ENCODE data around the gene SWAP70.

The SWAP70 gene

GRCh38 chr11:9645881-9646280 lies 18.0 kb upstream of the SWAP70 start:
- DNase-seq (ENCODE audit: low spot score), result no peak
- CTCF ChIA-PET, result interaction anchor here (0.6 kb wide), 1 partner anchor 189 kb away, joined by 3 read pairs; no protein-coding TSS in a partner anchor
- TF ChIP-seq, protein P1, sequence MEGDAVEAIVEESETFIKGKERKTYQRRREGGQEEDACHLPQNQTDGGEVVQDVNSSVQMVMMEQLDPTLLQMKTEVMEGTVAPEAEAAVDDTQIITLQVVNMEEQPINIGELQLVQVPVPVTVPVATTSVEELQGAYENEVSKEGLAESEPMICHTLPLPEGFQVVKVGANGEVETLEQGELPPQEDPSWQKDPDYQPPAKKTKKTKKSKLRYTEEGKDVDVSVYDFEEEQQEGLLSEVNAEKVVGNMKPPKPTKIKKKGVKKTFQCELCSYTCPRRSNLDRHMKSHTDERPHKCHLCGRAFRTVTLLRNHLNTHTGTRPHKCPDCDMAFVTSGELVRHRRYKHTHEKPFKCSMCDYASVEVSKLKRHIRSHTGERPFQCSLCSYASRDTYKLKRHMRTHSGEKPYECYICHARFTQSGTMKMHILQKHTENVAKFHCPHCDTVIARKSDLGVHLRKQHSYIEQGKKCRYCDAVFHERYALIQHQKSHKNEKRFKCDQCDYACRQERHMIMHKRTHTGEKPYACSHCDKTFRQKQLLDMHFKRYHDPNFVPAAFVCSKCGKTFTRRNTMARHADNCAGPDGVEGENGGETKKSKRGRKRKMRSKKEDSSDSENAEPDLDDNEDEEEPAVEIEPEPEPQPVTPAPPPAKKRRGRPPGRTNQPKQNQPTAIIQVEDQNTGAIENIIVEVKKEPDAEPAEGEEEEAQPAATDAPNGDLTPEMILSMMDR (conservative IDR thresholded peaks at IDR 0.05; ENCODE audit: low read depth), result no peak
- H3K27ac ChIP-seq, result no peak overlapping the region
- POLR2A ChIA-PET (ENCODE audit: low non-redundant PET), result no interaction called here

DNA sequence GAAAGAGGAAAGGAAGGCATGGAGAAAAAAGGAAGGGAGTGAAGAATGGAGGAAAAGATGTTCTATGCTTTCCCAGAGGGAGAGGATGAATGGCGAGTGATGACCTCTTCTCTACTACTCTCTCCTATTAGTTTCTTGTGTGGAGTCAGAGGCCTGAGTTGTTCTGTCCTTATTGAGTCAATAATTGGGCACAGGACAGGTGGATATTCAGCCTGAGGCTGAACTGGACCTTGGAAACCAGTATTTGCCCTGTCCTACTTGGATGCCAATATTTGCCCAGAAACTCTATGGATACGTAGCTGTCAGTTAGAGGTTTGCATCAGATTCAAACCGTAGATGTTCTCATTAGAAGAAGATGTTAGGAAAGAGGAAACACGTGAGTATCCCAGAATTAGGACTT lies 17.6 kb upstream of the SWAP70 start:
- ChIA-PET CTCF (interaction anchor here (0.6 kb wide), 1 partner anchor 189 kb away, joined by 3 read pairs; no protein-coding TSS in a partner anchor), POLR2A (ENCODE audit: low non-redundant PET) (no interaction called here)
- TF ChIP-seq, protein P1 (conservative IDR thresholded peaks at IDR 0.05; ENCODE audit: low read depth), result no peak
- no peak overlapping the region for H3K27ac ChIP-seq
- DNase-seq (ENCODE audit: low spot score), result no peak

DNA sequence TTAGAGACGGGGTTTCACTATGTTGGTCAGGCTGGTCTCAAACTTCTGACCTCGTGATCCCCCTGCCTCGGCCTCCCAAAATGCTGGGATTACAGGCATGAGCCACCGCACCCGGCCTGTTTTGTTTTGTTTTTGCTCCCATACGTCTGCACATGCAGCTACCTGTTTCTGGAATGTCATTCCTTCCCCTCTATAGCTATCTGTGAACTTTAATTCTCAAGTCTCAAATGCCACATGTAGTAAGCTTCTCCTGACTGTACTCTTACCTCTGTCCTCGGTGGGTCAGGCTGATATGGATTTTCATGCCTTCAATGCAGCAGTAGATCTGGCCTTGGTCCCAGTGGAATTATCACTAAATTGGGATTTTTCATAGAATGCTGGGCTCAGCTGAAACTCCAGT lies 12.4 kb upstream of the SWAP70 start:
- H3K27ac ChIP-seq, result no peak overlapping the region
- ChIA-PET POLR2A (ENCODE audit: low non-redundant PET) (no interaction called here), CTCF (no interaction called here)
- no peak for DNase-seq (ENCODE audit: low spot score)
- TF ChIP-seq, protein P1 (conservative IDR thresholded peaks at IDR 0.05; ENCODE audit: low read depth), result no peak

- POLR2A ChIA-PET (ENCODE audit: low non-redundant PET), result no interaction called here
- no peak overlapping the region for H3K27ac ChIP-seq
- TF ChIP-seq, protein P1 (conservative IDR thresholded peaks at IDR 0.05; ENCODE audit: low read depth), result no peak
- CTCF ChIA-PET, result interaction anchor here (0.6 kb wide), 1 partner anchor 21 kb away, joined by 3 read pairs; no protein-coding TSS in a partner anchor
- no peak for DNase-seq (ENCODE audit: low spot score)
Observed at GRCh38 chr11:9651899-9652748, 11.8 kb upstream of the SWAP70 start.

DNA sequence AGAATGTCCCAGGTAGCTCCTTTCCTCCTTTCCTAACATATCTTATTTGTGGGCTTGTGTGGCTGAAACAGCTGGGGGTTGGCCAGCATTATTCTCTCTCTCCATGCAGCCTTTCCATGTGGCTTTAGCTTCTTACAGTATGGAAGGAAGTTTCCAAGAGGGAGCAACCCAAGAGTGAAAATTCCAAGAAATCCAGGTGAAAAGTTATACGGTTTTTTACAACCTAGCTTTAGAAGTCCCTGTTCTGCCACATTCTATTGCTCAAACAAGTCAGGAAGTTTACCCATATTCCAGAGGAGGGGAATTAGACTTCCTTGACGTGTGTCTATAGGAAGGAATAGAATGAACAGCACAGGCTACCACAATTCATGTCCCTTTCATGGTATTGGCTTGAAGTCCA lies 10.0 kb upstream of the SWAP70 start:
- no peak for DNase-seq (ENCODE audit: low spot score)
- TF ChIP-seq, protein P1 (conservative IDR thresholded peaks at IDR 0.05; ENCODE audit: low read depth), result no peak
- H3K27ac ChIP-seq, result no peak overlapping the region
- CTCF ChIA-PET, result interaction anchor here (0.5 kb wide), 1 partner anchor 27 kb away, joined by 3 read pairs; no protein-coding TSS in a partner anchor
- POLR2A ChIA-PET (ENCODE audit: low non-redundant PET), result interaction anchor here (0.6 kb wide), 1 partner anchor 1206 kb away, joined by 3 read pairs; no protein-coding TSS in a partner anchor

- POLR2A ChIA-PET (ENCODE audit: low non-redundant PET), result no interaction called here
- DNase-seq (ENCODE audit: low spot score), result no peak
- CTCF ChIA-PET, result no interaction called here
- TF ChIP-seq, protein P1 (conservative IDR thresholded peaks at IDR 0.05; ENCODE audit: low read depth), result no peak
- no peak overlapping the region for H3K27ac ChIP-seq
Observed at GRCh38 chr11:9656864-9657263, 7.0 kb upstream of the SWAP70 start.
